ENCODE data around the gene TRPM4.
"Not testable (repeated sequence)": the region's sequence is repeated elsewhere in the genome, so short reads cannot be mapped to it uniquely, and the experiment has no call there.

Gene TRPM4

GRCh38 chr19:49152119-49152550, 5.5 kb upstream of the TRPM4 start:
- no peak for DNase-seq

- DNase-seq = no peak
Observed at GRCh38 chr19:49153167-49153809, 4.3 kb upstream of the TRPM4 start.

- DNase-seq = no peak
Observed at GRCh38 chr19:49154279-49154678, 3.3 kb upstream of the TRPM4 start.

GRCh38 chr19:49155005-49155819, 2.4 kb upstream of the TRPM4 start, which contains the start of gene HRC:
Gene HRC (minus strand): TSS chr19:49155396. CDS start chr19:49155237, 159 bp downstream.
- no peak for DNase-seq

- DNase-seq = no peak
Observed at GRCh38 chr19:49155820-49156346, 1.7 kb upstream of the TRPM4 start.

GRCh38 chr19:49160450-49161189, 3.0 kb downstream of the TRPM4 start:
- DNase-seq = no peak

GRCh38 chr19:49161987-49162386, 4.4 kb downstream of the TRPM4 start:
- no peak for DNase-seq

- DNase-seq = no peak
Observed at GRCh38 chr19:49165111-49165750, 7.6 kb downstream of the TRPM4 start.

- no peak for DNase-seq
Observed at GRCh38 chr19:49165865-49166301, 8.3 kb downstream of the TRPM4 start.

- no peak for DNase-seq
Observed at GRCh38 chr19:49167857-49168409, 10.3 kb downstream of the TRPM4 start.

GRCh38 chr19:49168421-49168820, 10.8 kb downstream of the TRPM4 start:
- DNase-seq = no peak

GRCh38 chr19:49173198-49173597, 15.6 kb downstream of the TRPM4 start:
- DNase-seq = no peak

GRCh38 chr19:49180659-49181058, 23.1 kb downstream of the TRPM4 start:
- no peak for DNase-seq

GRCh38 chr19:49182010-49182847, 24.6 kb downstream of the TRPM4 start:
- not testable (repeated sequence) for DNase-seq

- no peak for DNase-seq
Observed at GRCh38 chr19:49182848-49183375, 25.3 kb downstream of the TRPM4 start.

- no peak for DNase-seq
Observed at GRCh38 chr19:49186108-49186507, 28.5 kb downstream of the TRPM4 start.

- DNase-seq = no peak
Observed at GRCh38 chr19:49188626-49189200, 31.1 kb downstream of the TRPM4 start.

- no peak for DNase-seq
Observed at GRCh38 chr19:49189259-49189658, 31.7 kb downstream of the TRPM4 start.

GRCh38 chr19:49190781-49191180, 33.2 kb downstream of the TRPM4 start:
- no peak for DNase-seq

- no peak for DNase-seq
Observed at GRCh38 chr19:49193822-49194394, 36.3 kb downstream of the TRPM4 start.
